Spleen (tissue), 11 donors: ENCODE measurements around the gene HOXA2. TPM values are rescaled to one million over a fixed set of nuclear protein-coding genes. Genes with fewer than 3 reads are reported as not detected.
A peak's percentile ranks its signal among the peaks of the same experiment; 100 is the strongest.

Experiments used
- DNase-seq: peaks from one replicate; pipeline ENCODE4 v3.0.0-alpha.2; 2020
- H3K27ac ChIP-seq, 8 donors: fragments of 200-600 bp; sonication (generic) in 7 of 8; 1 replicate in 4 of 8; 2 replicates in 4 of 8; pipeline versions ENCODE4 v1.5.0 to v1.8.0; 2016 to 2021; ENCODE audit warnings: inconsistent platforms in 4 of 8, mild to moderate bottlenecking in 4 of 8, moderate library complexity in 1 of 8
- H3K27me3 ChIP-seq, 7 donors: fragments of 200-600 bp; sonication (generic) in 6 of 7; replicated peaks in 1 of 7; 1 replicate in 4 of 7; 2 replicates in 3 of 7; pipeline versions ENCODE4 v1.5.0 to v1.8.0; 2016 to 2021; ENCODE audit warnings: inconsistent platforms in 3 of 7, mild to moderate bottlenecking in 1 of 7
- H3K36me3 ChIP-seq, 6 donors: fragments of 200-600 bp; sonication (generic) in 5 of 6; 1 replicate in 4 of 6; 2 replicates in 2 of 6; pipeline versions ENCODE4 v1.5.0 to v1.8.0; 2016 to 2021; ENCODE audit warnings: inconsistent platforms in 2 of 6
- H3K4me1 ChIP-seq, 6 donors: fragments of 200-600 bp; sonication (generic) in 5 of 6; 1 replicate in 3 of 6; 2 replicates in 3 of 6; pipeline versions ENCODE4 v1.5.0 to v1.8.0; 2016 to 2021; ENCODE audit warnings: inconsistent platforms in 3 of 6
- H3K4me3 ChIP-seq, 8 donors: fragments of 200-600 bp; sonication (generic) in 7 of 8; 1 replicate in 4 of 8; 2 replicates in 4 of 8; pipeline versions ENCODE4 v1.5.0 to v1.8.0; 2016 to 2021; ENCODE audit warnings: inconsistent platforms in 4 of 8, mild to moderate bottlenecking in 4 of 8, moderate library complexity in 2 of 8
- H3K9me3 ChIP-seq, 8 donors: fragments of 200-600 bp; sonication (generic) in 7 of 8; 1 replicate in 4 of 8; 2 replicates in 4 of 8; pipeline versions ENCODE4 v1.5.0 to v1.8.0; 2016 to 2021; ENCODE audit warnings: inconsistent platforms in 4 of 8
- CTCF ChIP-seq, 11 experiments: fragments of 200-600 bp in 7 of 11; fragments of 450-650 bp in 4 of 11; sonication (generic) in 4 of 11; IDR thresholded peaks in 8 of 11; conservative IDR thresholded peaks in 3 of 11; 1 replicate in 7 of 11; 2 replicates in 4 of 11; pipeline versions ENCODE4 v1.4.0 to v1.8.0; 2016 to 2021; ENCODE audit warnings: antibody characterized with exemption in 11 of 11, inconsistent platforms in 4 of 11, mild to moderate bottlenecking in 1 of 11
- POLR2A ChIP-seq, 3 donors: fragments of 450-650 bp; IDR thresholded peaks; one replicate each; pipeline ENCODE4 v1.5.1; 2017; ENCODE audit warnings: antibody characterized with exemption in 3 of 3, mild to moderate bottlenecking in 1 of 3
- POLR2AphosphoS5 ChIP-seq, 3 donors: sonication (generic); formaldehyde crosslinking; IDR thresholded peaks; one replicate each; pipeline ENCODE4 v1.5.1; 2017; ENCODE audit warnings: antibody characterized with exemption in 3 of 3
- WGBS, 5 donors: extraction: QIAGEN DNeasy Blood & Tissue Kit in 3 of 5; methylation state at CpG; one replicate each; pipeline versions ENCODE4 v1.1.5 to v1.1.7; 2013 to 2018; 5-methylcytosine and 5-hydroxymethylcytosine counted together
- intact Hi-C: fragments of 100-400 bp; cut with DNase I; formaldehyde crosslinking; loops from one replicate; pipeline ENCODE4 v1.15.0; 2023; ENCODE audit warnings: low total_unique reads
- polyA plus RNA-seq, 3 donors: library from polyadenylated mRNA; stranded (reverse); fragments of 200-250 nt; gene quantifications; one replicate each; pipeline ENCODE4 v1.2.1, GENCODE V29; 2013
- total RNA-seq, 7 donors: library from RNA; depleted of rRNA in 3 of 7; stranded (reverse); fragments of >200 nt in 3 of 7; fragmentation: NEBNext Ultra II Directional in 4 of 7; extraction: Animal tissue kit (Norgen Biotek cat#: 25700) in 4 of 7; gene quantifications; one replicate each; pipeline versions ENCODE4 v1.1.0 to v1.2.1, GENCODE V29; 2016 to 2021
- donor health status: healthy with polysubstance abuse.
- donor health status: DM: no; HTN: no; CAD: no; lungs with moderate emphysema.
- donor health status: DM: no; HTN: no; CAD: no.
- donor health status: Bipolar disorder and iron deficiency.
- donor health status: healthy.
- donor health status: DM: no; HTN: no; CAD: no.
- donor health status: DM: yes; HTN: yes; CAD: no.

HOXA2 gene
- total and polyA plus RNA-seq, 10 donors, result 0.41 to 2.8 (median 0.90) TPM

GRCh38 chr7:27113991-27114769 is 11.7 kb upstream of the HOXA2 start:
- TF ChIP-seq CTCF (IDR thresholded peaks at IDR 0.05 in 8 of 11, conservative IDR thresholded peaks at IDR 0.05 in 3 of 11) (no peak), POLR2A (IDR thresholded peaks at IDR 0.05) (no peak), POLR2AphosphoS5 (IDR thresholded peaks at IDR 0.05) (no peak)
- Histone ChIP-seq H3K27me3 (no peaks in the 10 kb centered on the region), H3K4me3 (peak overlapping the region; percentile 12 to 71 (median 42)), H3K27ac (peak overlapping the region; percentile 42 to 90 (median 86)), H3K9me3 (no peaks in the 10 kb centered on the region), H3K4me1 (peaks cover 0 to 63% (median 25%) of the 10 kb centered on the region in 6 donors), H3K36me3 (no peaks in the 10 kb centered on the region)
- no peak for DNase-seq
- intact Hi-C loops, result loop anchor here (10.0 kb wide), 1 partner anchor 359 kb away; no protein-coding TSS in a partner anchor
- WGBS, 5 donors, result 46 to 76% (median 64%) methylated on average over 23 to 26 of the region's 26 CpGs

DNA sequence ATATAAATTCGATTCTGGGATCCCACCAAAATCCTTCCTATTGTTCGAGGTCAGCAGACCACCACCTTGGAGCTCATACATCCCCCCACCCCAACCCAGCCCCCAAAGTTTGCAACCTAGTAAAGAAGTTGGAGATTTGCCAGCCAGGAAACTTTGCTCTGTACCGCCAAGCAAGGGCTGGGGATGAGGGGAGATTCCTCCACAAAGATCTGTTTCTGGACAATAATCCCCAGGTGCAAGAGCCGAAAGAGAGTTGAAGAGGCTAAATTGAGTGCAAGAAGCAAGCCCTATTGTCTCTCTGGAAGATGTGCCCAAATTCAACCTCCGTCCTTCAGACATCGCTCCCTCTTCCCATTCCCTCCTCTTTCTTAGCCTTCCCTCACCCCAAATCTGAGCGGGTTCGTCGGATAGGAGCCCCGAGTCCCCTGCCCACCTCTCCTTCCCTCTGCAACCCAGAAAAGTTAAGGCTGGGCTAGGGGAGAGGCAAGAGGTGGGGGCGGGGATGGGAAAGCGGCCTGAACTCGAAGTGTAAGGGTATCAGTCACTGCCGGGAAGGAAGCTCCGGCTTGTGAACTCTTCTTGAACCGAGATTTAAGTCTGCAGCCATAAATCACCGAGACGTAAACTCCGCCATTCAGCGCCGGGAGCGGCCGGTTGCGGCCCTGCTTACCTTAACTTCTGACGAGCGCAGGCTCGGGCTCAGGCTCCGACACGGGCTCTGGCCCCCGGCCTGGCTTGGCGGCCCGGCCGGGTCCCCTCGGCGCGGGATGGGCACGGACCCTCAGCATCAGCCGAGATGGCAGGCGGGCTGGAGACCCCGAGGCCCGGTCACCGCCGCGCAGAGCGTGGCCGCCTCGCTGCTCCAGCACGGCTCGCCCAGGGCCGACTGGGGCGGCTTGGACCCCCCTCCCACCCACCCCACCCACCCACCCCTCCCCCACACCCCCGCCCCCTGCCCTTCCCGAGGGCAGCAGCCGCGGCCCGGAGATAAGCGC is 10.8 kb upstream of the HOXA2 start:
- H3K27me3 ChIP-seq, result no peaks in the 10 kb centered on the region
- peak overlapping the region; percentile 33 to 71 (median 42) for H3K4me3 ChIP-seq
- peak overlapping the region; percentile 42 to 90 (median 86) for H3K27ac ChIP-seq
- no peaks in the 10 kb centered on the region for H3K9me3 ChIP-seq
- H3K4me1 ChIP-seq, result peaks cover 0 to 61% (median 28%) of the 10 kb centered on the region in 6 donors
- 57 to 81% (median 64%) methylated on average over 29 to 57 of the region's 57 CpGs for WGBS, 5 donors
- TF ChIP-seq POLR2AphosphoS5 (IDR thresholded peaks at IDR 0.05), result peak; percentile 59 to 78 (median 65)
- TF ChIP-seq POLR2A (IDR thresholded peaks at IDR 0.05), result no peak
- intact Hi-C loops, result loop anchor here (10.0 kb wide), 1 partner anchor 358 kb away; no protein-coding TSS in a partner anchor
- no peaks in the 10 kb centered on the region for H3K36me3 ChIP-seq
- DNase-seq, result no peak

DNA sequence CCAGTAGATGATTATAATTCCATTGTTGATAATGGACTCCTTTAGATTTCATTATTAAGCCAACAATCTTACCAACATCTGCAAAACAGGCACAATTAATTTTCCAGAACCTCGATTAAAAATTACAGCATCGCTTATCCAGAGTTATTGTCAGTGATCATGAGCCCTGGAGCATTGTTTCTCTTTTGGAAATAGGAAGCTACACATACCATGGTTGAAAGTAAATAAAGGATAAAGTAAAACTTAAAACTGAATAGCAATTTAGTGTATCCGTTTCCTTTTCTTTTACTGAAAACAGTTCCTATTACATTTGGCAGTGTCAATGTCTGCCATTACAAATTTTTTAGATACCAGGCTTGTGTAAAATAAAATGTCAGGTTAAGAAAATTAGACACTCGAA is 9.9 kb upstream of the HOXA2 start:
- peak overlapping the region in 5 of 8 donors; percentile 58 to 90 (median 87) for H3K27ac ChIP-seq
- H3K27me3 ChIP-seq, result no peaks in the 10 kb centered on the region
- peak overlapping the region in 1 of 8 donors; percentile 71 for H3K4me3 ChIP-seq
- 56 to 80% (median 74%) methylated on average over 4 of the region's 4 CpGs for WGBS, 5 donors
- peaks cover 0 to 58% (median 26%) of the 10 kb centered on the region in 6 donors for H3K4me1 ChIP-seq
- TF ChIP-seq POLR2AphosphoS5 (IDR thresholded peaks at IDR 0.05), result no peak
- TF ChIP-seq CTCF (IDR thresholded peaks at IDR 0.05 in 8 of 11, conservative IDR thresholded peaks at IDR 0.05 in 3 of 11), result no peak
- no peak for TF ChIP-seq POLR2A (IDR thresholded peaks at IDR 0.05)
- DNase-seq, result no peak
- H3K9me3 ChIP-seq, result no peaks in the 10 kb centered on the region
- no peaks in the 10 kb centered on the region for H3K36me3 ChIP-seq
- intact Hi-C loops, result loop anchor here (10.0 kb wide), 1 partner anchor 358 kb away; no protein-coding TSS in a partner anchor

GRCh38 chr7:27111751-27112277 is 9.3 kb upstream of the HOXA2 start:
- Histone ChIP-seq H3K27me3 (no peaks in the 10 kb centered on the region), H3K9me3 (no peaks in the 10 kb centered on the region), H3K27ac (peak overlapping the region in 5 of 8 donors; percentile 58 to 90 (median 87)), H3K4me3 (no peak overlapping the region), H3K36me3 (no peaks in the 10 kb centered on the region), H3K4me1 (peaks cover 0 to 58% (median 24%) of the 10 kb centered on the region in 6 donors)
- WGBS, 5 donors, result 58 to 83% (median 74%) methylated on average over 4 of the region's 4 CpGs
- DNase-seq, result no peak
- intact Hi-C loops, result loop anchor here (10.0 kb wide), 1 partner anchor 357 kb away; no protein-coding TSS in a partner anchor
- TF ChIP-seq POLR2A (IDR thresholded peaks at IDR 0.05), result no peak
- no peak for TF ChIP-seq POLR2AphosphoS5 (IDR thresholded peaks at IDR 0.05)
- no peak for TF ChIP-seq CTCF (IDR thresholded peaks at IDR 0.05 in 8 of 11, conservative IDR thresholded peaks at IDR 0.05 in 3 of 11)
